NCI-H82 treated with DMSO at 0.1 percent for 48 hours (cell line): ENCODE data around the gene KCNJ9.

Source experiments
- DNase-seq: peaks from one replicate; lab custom pipeline; 2025; ENCODE audit not compliant: unreplicated experiment; lab: John Stamatoyannopoulos, UW

KCNJ9 gene

DNA sequence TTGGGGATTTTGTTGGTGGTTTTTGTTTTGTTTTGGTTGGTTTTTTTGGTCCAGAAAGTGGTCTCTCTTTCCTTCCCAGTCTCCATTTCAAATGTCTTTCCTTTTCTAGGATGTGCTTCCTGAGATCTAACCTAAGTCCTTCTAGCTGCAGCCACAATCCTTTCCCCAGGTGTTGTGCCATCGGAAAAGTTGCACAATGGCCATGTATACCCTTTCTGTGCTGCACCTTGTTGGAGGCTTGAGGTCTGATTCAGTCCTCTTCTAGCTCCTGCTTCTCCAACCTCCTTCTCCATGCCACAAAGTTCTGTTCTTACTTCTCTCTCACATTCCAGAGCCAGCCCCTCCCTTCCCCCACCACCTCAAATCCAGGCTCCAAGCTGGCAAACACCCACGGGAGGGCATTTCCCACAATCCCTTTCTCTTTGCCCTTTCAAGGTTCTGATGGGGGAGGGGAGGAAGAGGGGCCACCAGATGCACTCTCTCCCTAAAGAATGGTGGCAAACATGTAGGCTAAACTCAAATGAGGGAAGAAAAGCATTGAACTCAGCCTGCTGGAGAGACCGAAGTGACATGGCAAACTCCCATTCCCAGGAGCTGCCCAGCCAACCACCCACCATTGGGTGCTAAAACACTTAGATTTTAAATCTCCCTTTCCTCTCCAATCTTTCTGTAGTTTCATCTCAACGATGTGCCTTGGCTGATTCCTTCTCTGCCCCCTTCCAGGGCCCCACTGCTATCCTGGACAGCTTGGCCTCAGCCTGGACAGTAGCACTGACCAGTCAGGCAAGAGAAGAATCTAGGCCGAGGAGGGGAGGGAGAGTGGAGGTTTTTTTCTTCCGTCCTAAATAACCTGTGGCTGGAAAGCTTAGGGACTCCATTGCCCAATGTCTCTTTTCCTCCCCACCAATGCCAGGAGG, 14.3 kb upstream of the KCNJ9 start:
- DNase-seq: no peak

DNA sequence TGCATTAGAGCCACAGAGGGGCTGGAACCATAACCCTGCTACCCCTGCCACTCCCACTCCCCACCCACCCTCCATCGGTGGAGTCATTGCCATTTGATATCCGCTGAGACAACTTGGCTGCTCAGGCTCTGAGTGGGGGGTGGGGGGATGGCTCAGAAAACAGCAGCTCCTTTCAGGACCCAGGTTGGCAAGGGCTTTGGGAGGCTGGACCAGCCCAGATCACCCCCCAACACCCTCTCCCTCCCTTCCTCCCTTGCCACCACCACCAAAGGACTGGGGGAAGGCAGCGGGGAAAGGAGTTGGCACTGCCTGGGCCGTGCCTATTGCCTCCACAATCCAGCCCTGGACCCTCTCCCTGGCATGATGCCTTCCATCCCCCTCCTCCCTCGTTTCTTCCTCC, 13.1 kb upstream of the KCNJ9 start:
- no peak for DNase-seq

- DNase-seq: no peak
Measured at GRCh38 chr1:160069460-160070231, 11.7 kb upstream of the KCNJ9 start, which contains the start of gene KCNJ10. Gene KCNJ10, minus strand, starts transcription at chr1:160070160. Its CDS starts 27,628 bp downstream, at chr1:160042532.

- DNase-seq: peak; percentile 66
Measured at GRCh38 chr1:160070243-160071163, 10.8 kb upstream of the KCNJ9 start.

- DNase-seq: no peak
Measured at GRCh38 chr1:160071289-160071688, 10.0 kb upstream of the KCNJ9 start.

GRCh38 chr1:160074865-160075264, 6.5 kb upstream of the KCNJ9 start:
- DNase-seq: no peak

- DNase-seq: no peak
Measured at GRCh38 chr1:160075836-160076235, 5.5 kb upstream of the KCNJ9 start.

DNA sequence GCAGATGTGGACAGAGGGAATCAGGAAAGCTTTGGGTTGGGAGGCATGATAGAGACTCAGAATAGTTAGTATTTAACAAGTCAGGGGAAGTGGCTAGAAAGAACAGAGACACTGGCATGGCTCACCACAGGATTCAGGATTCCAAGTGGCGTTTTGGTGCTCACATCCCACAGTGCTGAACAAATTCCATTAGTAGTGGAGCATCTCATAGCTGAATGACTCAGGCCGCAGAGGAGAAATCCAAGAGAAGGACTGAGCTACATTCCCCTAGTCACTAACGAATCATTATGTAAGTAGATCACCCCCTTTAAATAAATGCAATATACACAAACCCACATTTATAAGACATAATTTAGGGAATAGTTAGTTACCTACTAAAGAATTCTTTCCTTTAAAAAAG, 5.0 kb upstream of the KCNJ9 start:
- DNase-seq: no peak

GRCh38 chr1:160077486-160077885, 3.9 kb upstream of the KCNJ9 start:
- DNase-seq: no peak

- no peak for DNase-seq
Measured at GRCh38 chr1:160078512-160079195, 2.7 kb upstream of the KCNJ9 start.

GRCh38 chr1:160079448-160079847, 1.9 kb upstream of the KCNJ9 start:
- DNase-seq: no peak

GRCh38 chr1:160080381-160081100, 797 bp upstream of the KCNJ9 start:
- no peak for DNase-seq

DNA sequence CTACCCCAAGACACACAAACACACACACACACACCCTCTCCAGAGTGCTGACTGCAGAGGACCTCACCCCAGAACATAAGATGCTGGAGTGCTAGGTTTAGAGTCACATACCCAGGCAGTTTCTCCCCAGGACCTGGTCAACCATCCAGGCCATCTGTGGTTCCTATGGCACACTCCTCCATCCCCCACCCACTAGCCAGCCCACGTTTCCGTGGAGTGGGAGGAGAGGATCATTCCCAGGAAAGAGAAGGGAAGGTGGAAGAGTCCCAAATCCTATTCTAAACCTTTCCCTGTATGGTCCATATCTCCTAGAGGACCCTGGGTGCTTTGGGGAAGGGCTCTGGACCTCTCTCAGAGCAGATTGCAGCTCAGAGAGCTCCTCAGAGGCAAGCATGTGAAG, 1.1 kb downstream of the KCNJ9 start:
- DNase-seq: no peak

GRCh38 chr1:160082926-160083325, 1.6 kb downstream of the KCNJ9 start:
- no peak for DNase-seq

- no peak for DNase-seq
Measured at GRCh38 chr1:160083968-160084770, 2.8 kb downstream of the KCNJ9 start.

DNA sequence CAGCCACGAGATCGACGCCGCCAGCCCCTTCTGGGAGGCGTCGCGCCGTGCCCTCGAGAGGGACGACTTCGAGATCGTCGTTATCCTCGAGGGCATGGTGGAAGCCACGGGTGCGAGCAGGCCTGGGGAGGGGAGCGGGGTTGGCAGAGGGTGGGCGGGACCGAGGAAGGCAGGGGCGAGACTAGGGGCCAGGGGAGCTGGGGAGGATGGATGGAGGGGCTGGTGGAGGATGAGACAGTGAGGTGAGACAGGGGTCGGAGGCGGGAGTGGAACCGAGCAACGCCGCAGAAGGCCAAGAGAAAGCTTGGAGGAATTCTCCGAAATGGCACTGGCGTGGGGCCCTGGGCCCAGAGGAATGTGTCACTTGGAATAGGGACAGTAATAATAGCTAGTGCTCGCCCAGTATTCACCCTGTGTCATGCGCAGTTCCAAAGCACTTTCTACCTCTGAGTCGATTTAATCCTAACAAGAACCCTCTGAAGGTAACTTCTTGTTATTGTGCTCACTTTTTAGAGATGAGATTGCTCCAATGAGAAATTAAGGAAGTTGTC, 3.5 kb downstream of the KCNJ9 start:
- no peak for DNase-seq

GRCh38 chr1:160085686-160086455, 4.5 kb downstream of the KCNJ9 start:
- DNase-seq: peak; percentile 63

DNA sequence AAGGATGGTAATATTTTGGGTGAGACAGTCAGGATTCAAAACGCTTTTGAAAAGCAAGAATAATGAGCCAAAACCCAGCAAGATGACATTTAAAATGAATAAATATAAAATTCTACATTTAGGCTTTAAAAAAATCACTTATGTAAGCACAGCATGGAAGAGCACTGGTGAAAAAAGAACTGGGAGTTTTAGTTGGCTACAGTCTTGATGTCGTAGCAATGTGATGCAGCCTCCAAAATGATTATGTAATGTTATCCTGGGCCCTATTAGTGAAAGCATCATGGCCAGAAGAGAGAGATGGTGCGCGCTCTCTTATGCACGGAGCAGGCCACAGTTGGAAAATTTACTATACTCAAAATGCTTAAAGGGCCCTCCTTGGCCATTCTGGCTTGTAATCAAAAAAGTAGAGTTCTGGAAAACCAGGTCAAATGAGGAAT, 5.1 kb downstream of the KCNJ9 start:
- DNase-seq: no peak
